Mucosa of rectum (tissue), 2 donors: ENCODE data around the gene POU4F2.
"Not testable (repeated sequence)": the region's sequence is repeated elsewhere in the genome, so short reads cannot be mapped to it uniquely, and the experiment has no call there.

ENCODE experiments used
- H3K27ac ChIP-seq, 2 donors: one replicate each; pipeline ENCODE4 v1.7.0; 2013; ENCODE audit warnings: inconsistent platforms in 2 of 2, low read depth in 2 of 2, low read length in 2 of 2
- H3K27me3 ChIP-seq, 2 donors: one replicate each; pipeline ENCODE4 v1.7.0; 2013; ENCODE audit warnings: low read length in 2 of 2; ENCODE audit not compliant: control insufficient read depth in 2 of 2, insufficient read depth in 2 of 2
- H3K36me3 ChIP-seq, 2 donors: one replicate each; pipeline ENCODE4 v1.7.0; 2013; ENCODE audit warnings: low read length in 2 of 2; ENCODE audit not compliant: control insufficient read depth in 2 of 2, insufficient read depth in 2 of 2
- H3K4me1 ChIP-seq, 2 donors: one replicate each; pipeline ENCODE4 v1.7.0; 2013; ENCODE audit warnings: low read length in 2 of 2, mild to moderate bottlenecking in 1 of 2; ENCODE audit not compliant: control insufficient read depth in 2 of 2, insufficient read depth in 2 of 2
- H3K4me3 ChIP-seq, 2 donors: one replicate each; pipeline ENCODE4 v1.7.0; 2013; ENCODE audit warnings: low read length in 2 of 2
- H3K9ac ChIP-seq, 2 donors: one replicate each; pipeline ENCODE4 v1.7.0; 2013; ENCODE audit warnings: low read length in 2 of 2, low read depth in 1 of 2, mild to moderate bottlenecking in 1 of 2
- H3K9me3 ChIP-seq, 2 donors: one replicate each; pipeline ENCODE4 v1.7.0; 2013; ENCODE audit warnings: low read length in 2 of 2; ENCODE audit not compliant: control insufficient read depth in 2 of 2
- donor health status: healthy.
- donor health status: Normal muscosa, but diverticular disease.

POU4F2 gene

GRCh38 chr4:146654687-146655520 is 16.2 kb downstream of the POU4F2 start:
- Histone ChIP-seq H3K36me3 (no peaks in the 10 kb centered on the region), H3K4me1 (no peaks in the 10 kb centered on the region), H3K9ac (no peak overlapping the region), H3K27me3 (peaks cover 11 to 24% of the 10 kb centered on the region in 2 donors), H3K27ac (no peak overlapping the region), H3K9me3 (no peaks in the 10 kb centered on the region), H3K4me3 (peak overlapping the region; percentile 22 to 55)

- Histone ChIP-seq H3K27ac (no peak overlapping the region), H3K27me3 (peaks cover 11 to 23% of the 10 kb centered on the region in 2 donors), H3K4me3 (no peak overlapping the region), H3K9ac (no peak overlapping the region), H3K36me3 (no peaks in the 10 kb centered on the region), H3K4me1 (no peaks in the 10 kb centered on the region), H3K9me3 (no peaks in the 10 kb centered on the region)
These were observed 16.8 kb downstream of the POU4F2 start for GRCh38 chr4:146655521-146655856.

- Histone ChIP-seq H3K4me3 (no peak overlapping the region), H3K36me3 (no peaks in the 10 kb centered on the region), H3K27me3 (no peaks in the 10 kb centered on the region), H3K9ac (no peak overlapping the region), H3K9me3 (no peaks in the 10 kb centered on the region), H3K27ac (no peak overlapping the region), H3K4me1 (no peaks in the 10 kb centered on the region)
These were observed 22.7 kb downstream of the POU4F2 start for GRCh38 chr4:146661367-146661766.

GRCh38 chr4:146663968-146664311 is 25.2 kb downstream of the POU4F2 start:
- not testable (repeated sequence) for H3K9ac ChIP-seq, H3K27me3 ChIP-seq, H3K36me3 ChIP-seq, H3K27ac ChIP-seq, H3K4me1 ChIP-seq, H3K4me3 ChIP-seq, H3K9me3 ChIP-seq

GRCh38 chr4:146674829-146675570 is 36.3 kb downstream of the POU4F2 start:
- Histone ChIP-seq H3K4me3 (no peak overlapping the region), H3K36me3 (no peaks in the 10 kb centered on the region), H3K9ac (no peak overlapping the region), H3K9me3 (no peaks in the 10 kb centered on the region), H3K27ac (no peak overlapping the region), H3K27me3 (no peaks in the 10 kb centered on the region), H3K4me1 (no peaks in the 10 kb centered on the region)
